Measurements from ENCODE around the gene EIF3A.

Gene EIF3A

DNA sequence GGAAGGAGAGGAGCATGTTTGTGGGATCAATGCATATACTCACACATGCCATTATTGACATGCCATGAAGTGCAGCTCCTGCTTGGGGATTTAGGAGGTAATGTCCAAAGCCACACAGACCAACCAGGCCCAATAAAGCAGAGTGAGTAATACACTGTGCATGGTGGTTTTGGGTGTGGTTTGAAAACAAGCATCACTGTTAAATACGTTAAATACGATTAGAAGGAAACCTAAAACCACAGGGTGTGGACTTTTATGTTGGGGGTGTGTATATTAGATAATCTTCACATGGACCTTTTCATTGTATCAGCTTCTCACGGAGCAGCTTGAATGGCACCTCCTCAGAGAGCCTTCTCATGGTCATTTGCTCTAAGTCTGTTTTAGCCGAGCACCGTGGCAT is 10.4 kb upstream of the EIF3A start:
- no peaks in the 10 kb centered on the region for H3K79me2 ChIP-seq (ENCODE audit: insufficient read depth, low read length)
- no peaks in the 10 kb centered on the region for H3K9me2 ChIP-seq (ENCODE audit: low read depth, low read length)
- no peaks in the 10 kb centered on the region for H4K20me1 ChIP-seq (ENCODE audit: insufficient read depth, low read length)
- H2AFZ ChIP-seq (ENCODE audit: low read length), result no peak overlapping the region
- H3K4me2 ChIP-seq (ENCODE audit: low read length), result no peak overlapping the region; the same call in 1 of the 2 replicates
- H3K4me3 ChIP-seq (ENCODE audit: low read depth, low read length, poor library complexity, severe bottlenecking), result no peak overlapping the region
- H3K27me3 ChIP-seq (ENCODE audit: insufficient read depth, low read length), result no peaks in the 10 kb centered on the region
- no peaks in the 10 kb centered on the region for H3K9me3 ChIP-seq (ENCODE audit: low read length)
- peak overlapping the region; percentile 30 for H3K27ac ChIP-seq (ENCODE audit: low read depth, low read length, poor library complexity, severe bottlenecking)
- H3K9ac ChIP-seq (ENCODE audit: low read length), result no peak overlapping the region
- TF ChIP-seq, protein P1, sequence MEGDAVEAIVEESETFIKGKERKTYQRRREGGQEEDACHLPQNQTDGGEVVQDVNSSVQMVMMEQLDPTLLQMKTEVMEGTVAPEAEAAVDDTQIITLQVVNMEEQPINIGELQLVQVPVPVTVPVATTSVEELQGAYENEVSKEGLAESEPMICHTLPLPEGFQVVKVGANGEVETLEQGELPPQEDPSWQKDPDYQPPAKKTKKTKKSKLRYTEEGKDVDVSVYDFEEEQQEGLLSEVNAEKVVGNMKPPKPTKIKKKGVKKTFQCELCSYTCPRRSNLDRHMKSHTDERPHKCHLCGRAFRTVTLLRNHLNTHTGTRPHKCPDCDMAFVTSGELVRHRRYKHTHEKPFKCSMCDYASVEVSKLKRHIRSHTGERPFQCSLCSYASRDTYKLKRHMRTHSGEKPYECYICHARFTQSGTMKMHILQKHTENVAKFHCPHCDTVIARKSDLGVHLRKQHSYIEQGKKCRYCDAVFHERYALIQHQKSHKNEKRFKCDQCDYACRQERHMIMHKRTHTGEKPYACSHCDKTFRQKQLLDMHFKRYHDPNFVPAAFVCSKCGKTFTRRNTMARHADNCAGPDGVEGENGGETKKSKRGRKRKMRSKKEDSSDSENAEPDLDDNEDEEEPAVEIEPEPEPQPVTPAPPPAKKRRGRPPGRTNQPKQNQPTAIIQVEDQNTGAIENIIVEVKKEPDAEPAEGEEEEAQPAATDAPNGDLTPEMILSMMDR (IDR thresholded peaks at IDR 0.05; ENCODE audit: low read length), result no peak
- TF ChIP-seq EZH2 (IDR thresholded peaks at IDR 0.05; ENCODE audit: borderline replicate concordance, low read length), result no peak
- H3K4me1 ChIP-seq (ENCODE audit: insufficient read depth, low read length, severe bottlenecking), result peaks cover 35% of the 10 kb centered on the region
- H3K36me3 ChIP-seq (ENCODE audit: insufficient read depth, low read length), result no peaks in the 10 kb centered on the region
- H3F3A ChIP-seq (ENCODE audit: insufficient read depth, low read length), result no peaks in the 10 kb centered on the region

DNA sequence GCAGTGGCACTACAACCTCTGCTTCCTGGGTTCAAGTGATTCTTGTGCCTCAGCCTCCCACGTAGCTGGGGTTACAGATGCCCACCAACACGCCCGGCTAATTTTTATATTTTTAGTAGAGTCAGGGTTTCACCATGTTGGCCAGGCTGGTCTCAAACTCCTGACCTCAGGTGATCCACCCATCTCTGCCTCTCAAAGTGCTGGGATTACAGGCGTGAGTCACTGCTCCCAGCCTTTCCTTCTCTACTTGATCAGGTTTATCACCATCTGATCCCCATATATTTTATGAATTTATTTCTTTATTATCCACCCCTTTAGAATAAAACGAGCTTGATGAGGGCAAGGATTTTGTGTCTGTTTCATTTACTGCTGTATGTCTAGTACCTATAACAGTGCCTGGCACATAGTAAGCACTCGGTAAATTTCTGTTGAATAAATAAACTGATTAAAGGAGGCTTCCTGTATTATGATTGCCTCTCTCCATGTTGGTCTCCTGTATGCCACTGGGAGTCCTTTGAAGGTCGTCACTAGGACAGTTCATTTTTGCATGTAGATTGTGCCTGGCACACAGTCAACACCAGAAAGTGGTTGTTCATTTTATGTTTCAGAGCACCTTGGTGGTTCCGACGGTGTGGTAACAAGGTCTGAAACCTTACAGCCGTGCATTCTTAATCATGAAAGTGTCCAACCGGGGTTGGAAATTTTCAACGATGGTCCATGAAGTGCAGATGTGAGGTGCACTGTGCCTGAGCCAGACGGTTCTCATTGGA is 9.6 kb upstream of the EIF3A start:
- H3K4me1 ChIP-seq (ENCODE audit: insufficient read depth, low read length, severe bottlenecking), result peaks cover 43% of the 10 kb centered on the region
- H2AFZ ChIP-seq (ENCODE audit: low read length), result no peak overlapping the region
- no peaks in the 10 kb centered on the region for H3F3A ChIP-seq (ENCODE audit: insufficient read depth, low read length)
- no peaks in the 10 kb centered on the region for H3K27me3 ChIP-seq (ENCODE audit: insufficient read depth, low read length)
- H3K4me2 ChIP-seq (ENCODE audit: low read length), result peak overlapping the region; percentile 1; the same call in 1 of the 2 replicates
- no peaks in the 10 kb centered on the region for H3K36me3 ChIP-seq (ENCODE audit: insufficient read depth, low read length)
- no peaks in the 10 kb centered on the region for H4K20me1 ChIP-seq (ENCODE audit: insufficient read depth, low read length)
- H3K4me3 ChIP-seq (ENCODE audit: low read depth, low read length, poor library complexity, severe bottlenecking), result no peak overlapping the region
- no peaks in the 10 kb centered on the region for H3K9me3 ChIP-seq (ENCODE audit: low read length)
- no peaks in the 10 kb centered on the region for H3K9me2 ChIP-seq (ENCODE audit: low read depth, low read length)
- no peak for TF ChIP-seq EZH2 (IDR thresholded peaks at IDR 0.05; ENCODE audit: borderline replicate concordance, low read length)
- no peaks in the 10 kb centered on the region for H3K79me2 ChIP-seq (ENCODE audit: insufficient read depth, low read length)
- no peak overlapping the region for H3K9ac ChIP-seq (ENCODE audit: low read length)
- H3K27ac ChIP-seq (ENCODE audit: low read depth, low read length, poor library complexity, severe bottlenecking), result peak overlapping the region; percentile 30

DNA sequence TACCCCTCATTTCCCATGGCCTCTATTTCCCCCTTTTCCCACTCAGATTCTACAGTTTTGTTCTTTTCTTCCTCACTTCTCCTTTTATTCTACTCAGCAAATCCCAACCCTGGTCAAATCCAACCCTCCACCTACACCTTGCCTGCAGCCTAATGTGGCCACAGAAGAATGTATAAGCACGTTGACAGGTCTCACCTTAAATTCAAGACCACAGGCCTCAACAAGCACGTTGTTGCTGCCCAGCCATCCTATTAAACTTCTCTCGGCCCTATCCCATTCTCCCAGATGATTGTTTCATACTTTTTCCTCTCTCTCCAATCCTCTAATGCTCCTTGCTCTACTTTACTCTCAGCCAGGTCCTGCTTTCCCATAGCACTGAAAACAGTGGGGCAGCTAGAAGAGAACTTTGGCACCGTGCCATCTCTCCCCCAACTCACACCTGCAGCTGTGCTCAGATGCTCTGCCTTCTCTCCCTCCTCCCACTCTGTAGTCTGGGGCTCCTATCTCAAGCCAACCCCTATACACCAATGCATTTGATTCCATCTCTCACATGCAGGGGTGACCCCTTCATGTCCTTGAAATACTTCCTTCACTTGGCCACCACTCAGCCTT is 6.8 kb upstream of the EIF3A start:
- Histone ChIP-seq H3K4me1 (ENCODE audit: insufficient read depth, low read length, severe bottlenecking) (peaks cover 52% of the 10 kb centered on the region), H3K27ac (ENCODE audit: low read depth, low read length, poor library complexity, severe bottlenecking) (peak overlapping the region; percentile 86), H3K36me3 (ENCODE audit: insufficient read depth, low read length) (no peaks in the 10 kb centered on the region), H3K9me3 (ENCODE audit: low read length) (no peaks in the 10 kb centered on the region), H3K4me2 (ENCODE audit: low read length) (peak overlapping the region; percentile 23; the same call in 1 of the 2 replicates), H3K4me3 (ENCODE audit: low read depth, low read length, poor library complexity, severe bottlenecking) (no peak overlapping the region), H4K20me1 (ENCODE audit: insufficient read depth, low read length) (no peaks in the 10 kb centered on the region), H3F3A (ENCODE audit: insufficient read depth, low read length) (no peaks in the 10 kb centered on the region), H3K79me2 (ENCODE audit: insufficient read depth, low read length) (no peaks in the 10 kb centered on the region), H3K9ac (ENCODE audit: low read length) (no peak overlapping the region), H3K27me3 (ENCODE audit: insufficient read depth, low read length) (no peaks in the 10 kb centered on the region), H3K9me2 (ENCODE audit: low read depth, low read length) (no peaks in the 10 kb centered on the region), H2AFZ (ENCODE audit: low read length) (no peak overlapping the region)
- TF ChIP-seq, protein P1 (IDR thresholded peaks at IDR 0.05; ENCODE audit: low read length), result no peak
- TF ChIP-seq EZH2 (IDR thresholded peaks at IDR 0.05; ENCODE audit: borderline replicate concordance, low read length), result no peak
